ENCODE results near the gene MAN1B1. TPM values are rescaled to one million over a fixed set of nuclear protein-coding genes. Genes with fewer than 3 reads are reported as not detected.
A peak's percentile ranks its signal among the peaks of the same experiment; 100 is the strongest.

MAN1B1 gene
- total and polyA plus RNA-seq, 7 donors: 12.0 to 52.0 (median 28.2) TPM

- no peak overlapping the region for H3K27ac ChIP-seq
- H3K4me1 ChIP-seq: peaks cover 0 to 48% (median 47%) of the 10 kb centered on the region in 4 donors
Measured at GRCh38 chr9:137048655-137049543, 37.9 kb upstream of the MAN1B1 start.

GRCh38 chr9:137049544-137050449 lies 37.0 kb upstream of the MAN1B1 start:
- Histone ChIP-seq H3K27ac (no peak overlapping the region), H3K9me3 (no peaks in the 10 kb centered on the region), H3K36me3 (no peaks in the 10 kb centered on the region), H3K4me3 (no peak overlapping the region), H3K27me3 (peaks cover 40 to 75% (median 69%) of the 10 kb centered on the region in 3 donors), H3K4me1 (peaks cover 0 to 48% (median 47%) of the 10 kb centered on the region in 4 donors)
- intact Hi-C loops (cut with DNase I): no loop called here
- DNase-seq: no peak
- no peak for TF ChIP-seq EP300 (IDR thresholded peaks at IDR 0.05)
- no peak for TF ChIP-seq POLR2AphosphoS5 (IDR thresholded peaks at IDR 0.05)
- TF ChIP-seq, protein P1, sequence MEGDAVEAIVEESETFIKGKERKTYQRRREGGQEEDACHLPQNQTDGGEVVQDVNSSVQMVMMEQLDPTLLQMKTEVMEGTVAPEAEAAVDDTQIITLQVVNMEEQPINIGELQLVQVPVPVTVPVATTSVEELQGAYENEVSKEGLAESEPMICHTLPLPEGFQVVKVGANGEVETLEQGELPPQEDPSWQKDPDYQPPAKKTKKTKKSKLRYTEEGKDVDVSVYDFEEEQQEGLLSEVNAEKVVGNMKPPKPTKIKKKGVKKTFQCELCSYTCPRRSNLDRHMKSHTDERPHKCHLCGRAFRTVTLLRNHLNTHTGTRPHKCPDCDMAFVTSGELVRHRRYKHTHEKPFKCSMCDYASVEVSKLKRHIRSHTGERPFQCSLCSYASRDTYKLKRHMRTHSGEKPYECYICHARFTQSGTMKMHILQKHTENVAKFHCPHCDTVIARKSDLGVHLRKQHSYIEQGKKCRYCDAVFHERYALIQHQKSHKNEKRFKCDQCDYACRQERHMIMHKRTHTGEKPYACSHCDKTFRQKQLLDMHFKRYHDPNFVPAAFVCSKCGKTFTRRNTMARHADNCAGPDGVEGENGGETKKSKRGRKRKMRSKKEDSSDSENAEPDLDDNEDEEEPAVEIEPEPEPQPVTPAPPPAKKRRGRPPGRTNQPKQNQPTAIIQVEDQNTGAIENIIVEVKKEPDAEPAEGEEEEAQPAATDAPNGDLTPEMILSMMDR (IDR thresholded peaks at IDR 0.05): peak in 3 of 4 experiments; percentile 26 to 48 (median 32)
- no peak for TF ChIP-seq POLR2A (IDR thresholded peaks at IDR 0.05)
- 49 to 50% methylated on average over 38 of the region's 38 CpGs for WGBS, 2 donors

More at GRCh38 chr9:137048655-137049543, 37.9 kb upstream of the MAN1B1 start:
- TF ChIP-seq, protein P1 (IDR thresholded peaks at IDR 0.05): no peak
- TF ChIP-seq POLR2AphosphoS5 (IDR thresholded peaks at IDR 0.05) (no peak), POLR2A (IDR thresholded peaks at IDR 0.05) (no peak), EP300 (IDR thresholded peaks at IDR 0.05) (no peak)
- no peaks in the 10 kb centered on the region for H3K9me3 ChIP-seq
- H3K4me3 ChIP-seq: no peak overlapping the region
- WGBS, 2 donors: 46% methylated on average over 72 of the region's 72 CpGs
- intact Hi-C loops (cut with DNase I): no loop called here
- no peaks in the 10 kb centered on the region for H3K36me3 ChIP-seq
- DNase-seq: no peak
- H3K27me3 ChIP-seq: peaks cover 36 to 71% (median 66%) of the 10 kb centered on the region in 3 donors

DNA sequence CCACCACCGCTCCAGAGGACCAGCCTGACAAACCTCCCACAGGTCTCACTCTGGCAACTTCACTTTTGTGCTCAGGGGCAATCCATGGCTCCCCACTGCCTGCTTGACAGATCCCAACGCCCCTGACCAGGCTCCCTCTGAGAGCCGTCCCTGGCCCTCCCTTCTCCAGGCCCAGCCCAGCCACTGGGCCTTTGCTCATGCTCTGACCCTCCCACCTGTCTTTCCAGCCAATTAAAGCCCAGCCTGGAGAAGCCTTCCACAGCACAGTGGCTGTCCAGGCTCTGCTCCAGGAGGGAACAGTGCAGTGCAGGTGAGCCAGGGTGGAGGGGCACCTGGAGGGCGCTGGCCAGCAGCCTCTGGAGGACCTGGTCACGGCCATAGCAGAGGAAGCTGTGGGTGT lies 36.2 kb upstream of the MAN1B1 start:
- intact Hi-C loops (cut with DNase I): no loop called here
- peaks cover 40 to 75% (median 69%) of the 10 kb centered on the region in 3 donors for H3K27me3 ChIP-seq
- H3K27ac ChIP-seq: no peak overlapping the region

GRCh38 chr9:137051145-137051724 lies 35.5 kb upstream of the MAN1B1 start:
- peaks cover 0 to 52% (median 50%) of the 10 kb centered on the region in 4 donors for H3K4me1 ChIP-seq
- H3K36me3 ChIP-seq: no peaks in the 10 kb centered on the region
- intact Hi-C loops (cut with DNase I): no loop called here
- DNase-seq: no peak
- WGBS, 2 donors: 92 to 94% methylated on average over 17 of the region's 17 CpGs
- no peak overlapping the region for H3K4me3 ChIP-seq
- no peak overlapping the region for H3K27ac ChIP-seq
- TF ChIP-seq POLR2AphosphoS5 (IDR thresholded peaks at IDR 0.05) (no peak), EP300 (IDR thresholded peaks at IDR 0.05) (no peak), POLR2A (IDR thresholded peaks at IDR 0.05) (no peak)
- TF ChIP-seq, protein P1 (IDR thresholded peaks at IDR 0.05): no peak
- peaks cover 40 to 75% (median 69%) of the 10 kb centered on the region in 3 donors for H3K27me3 ChIP-seq
- H3K9me3 ChIP-seq: no peaks in the 10 kb centered on the region

More for the DNA sequence above, 36.2 kb upstream of the MAN1B1 start:
- H3K9me3 ChIP-seq: no peaks in the 10 kb centered on the region
- no peaks in the 10 kb centered on the region for H3K36me3 ChIP-seq
- WGBS, 2 donors: 85 to 91% methylated on average over 5 of the region's 5 CpGs
- no peak for TF ChIP-seq EP300 (IDR thresholded peaks at IDR 0.05)
- TF ChIP-seq, protein P1 (IDR thresholded peaks at IDR 0.05): no peak
- TF ChIP-seq POLR2AphosphoS5 (IDR thresholded peaks at IDR 0.05): no peak
- no peak for TF ChIP-seq POLR2A (IDR thresholded peaks at IDR 0.05)
- DNase-seq: no peak
- H3K4me1 ChIP-seq: peaks cover 0 to 49% (median 47%) of the 10 kb centered on the region in 4 donors
- H3K4me3 ChIP-seq: no peak overlapping the region

All from sigmoid colon (tissue), 7 donors.